ENCODE results near the gene STX3. TPM values are rescaled to one million over a fixed set of nuclear protein-coding genes. Genes with fewer than 3 reads are reported as not detected.

Gene STX3
- total and polyA plus RNA-seq, 2 donors (not counting 3 experiments of a cell fraction or from before 2014, with no cell fraction given): 40.3 to 49.7 TPM

- no peak overlapping the region for H2AFZ ChIP-seq (ENCODE audit: low read depth, low read length)
- no peak overlapping the region for H3K27ac ChIP-seq (ENCODE audit: insufficient read depth, low read depth, low read length)
- dilution Hi-C loops (cut with MboI; ENCODE audit: extremely low pct_ligation_motif_present, low sequenced_read_pairs) (no loop called here), intact Hi-C loops (cut with micrococcal nuclease) (no loop called here)
- DNase-seq (ENCODE audit: low read depth, low spot score): no peak
- H3K27me3 ChIP-seq (ENCODE audit: control insufficient read depth in 2 of 2, insufficient read depth in 2 of 2, low read length in 2 of 2): no peaks in the 10 kb centered on the region
- no peak overlapping the region for H3K4me2 ChIP-seq (ENCODE audit: insufficient read depth, low read length)
- no peak for TF ChIP-seq GATA2 (IDR thresholded peaks at IDR 0.05; ENCODE audit: insufficient read depth, insufficient read length, low read depth, low read length)
- TF ChIP-seq CTCF (IDR thresholded peaks at IDR 0.05; ENCODE audit: extremely low read depth in 1 of 2, insufficient read depth in 1 of 2, low read depth in 1 of 2, low read length in 2 of 2): no peak
- no peak for TF ChIP-seq FOS (IDR thresholded peaks at IDR 0.05; ENCODE audit: borderline replicate concordance, insufficient read depth, low read length)
- ChIA-PET CTCF (no interaction called here), POLR2A (no interaction called here)
- peaks cover 14% of the 10 kb centered on the region for H3K4me1 ChIP-seq (ENCODE audit: control insufficient read depth, extremely low read depth, insufficient read depth, low read length)
- no peak for FAIRE-seq
- peaks cover 42% of the 10 kb centered on the region for H3K79me2 ChIP-seq (ENCODE audit: control insufficient read depth, insufficient read depth, low read length)
- H3K9ac ChIP-seq (replicated peaks; ENCODE audit: extremely low read depth, insufficient read depth, low read length): no peak overlapping the region
- BruUV-seq (replicated peaks): no TSS peak
- H4K20me1 ChIP-seq (replicated peaks; ENCODE audit: control insufficient read depth, extremely low read depth, insufficient read depth, low read length): no peaks in the 10 kb centered on the region
- H3K9me1 ChIP-seq (replicated peaks; ENCODE audit: control insufficient read depth, extremely low read depth, insufficient read depth, low read length): no peaks in the 10 kb centered on the region
- H3K36me3 ChIP-seq (ENCODE audit: control insufficient read depth in 2 of 2, extremely low read depth in 1 of 2, insufficient read depth in 2 of 2, low read length in 2 of 2): peaks cover 0 to 3% of the 10 kb centered on the region in 2 experiments
- no peaks in the 10 kb centered on the region for H3K9me3 ChIP-seq (replicated peaks; ENCODE audit: control insufficient read depth, insufficient read depth, low read length)
- no peak overlapping the region for H3K4me3 ChIP-seq (replicated peaks in 1 of 3; ENCODE audit: insufficient read depth in 1 of 3, low read depth in 1 of 3, low read length in 3 of 3)
Observed at GRCh38 chr11:59769111-59769510, 13.9 kb downstream of the STX3 start.

DNA sequence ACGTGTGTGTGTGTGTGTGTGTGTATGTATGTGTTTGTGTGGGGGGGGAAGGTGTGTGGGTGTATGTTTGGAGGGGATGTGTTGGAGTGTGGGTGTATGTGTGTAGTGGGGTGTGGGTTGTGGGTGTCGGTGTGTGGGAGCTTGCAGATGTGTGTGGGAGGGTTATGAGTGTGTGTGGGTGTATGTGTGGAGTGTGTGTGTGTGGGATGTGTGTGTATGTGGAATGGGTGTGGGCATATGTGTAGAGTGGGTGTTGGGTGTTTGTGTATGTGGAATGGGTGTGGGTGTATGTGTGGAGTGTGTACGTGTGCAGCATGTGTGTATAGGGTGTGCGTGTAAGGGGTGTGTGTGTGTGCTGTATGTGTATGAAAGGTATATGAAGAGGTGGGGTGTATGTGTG, 14.7 kb downstream of the STX3 start:
- Histone ChIP-seq H3K27ac (ENCODE audit: insufficient read depth, low read depth, low read length) (no peak overlapping the region), H3K27me3 (ENCODE audit: control insufficient read depth in 2 of 2, insufficient read depth in 2 of 2, low read length in 2 of 2) (no peaks in the 10 kb centered on the region), H2AFZ (ENCODE audit: low read depth, low read length) (no peak overlapping the region), H4K20me1 (replicated peaks; ENCODE audit: control insufficient read depth, extremely low read depth, insufficient read depth, low read length) (no peaks in the 10 kb centered on the region), H3K79me2 (ENCODE audit: control insufficient read depth, insufficient read depth, low read length) (peaks cover 37% of the 10 kb centered on the region), H3K9ac (replicated peaks; ENCODE audit: extremely low read depth, insufficient read depth, low read length) (no peak overlapping the region), H3K36me3 (ENCODE audit: control insufficient read depth in 2 of 2, extremely low read depth in 1 of 2, insufficient read depth in 2 of 2, low read length in 2 of 2) (peaks cover 0 to 3% of the 10 kb centered on the region in 2 experiments), H3K4me1 (ENCODE audit: control insufficient read depth, extremely low read depth, insufficient read depth, low read length) (peaks cover 14% of the 10 kb centered on the region), H3K4me3 (replicated peaks in 1 of 3; ENCODE audit: insufficient read depth in 1 of 3, low read depth in 1 of 3, low read length in 3 of 3) (no peak overlapping the region), H3K9me3 (replicated peaks; ENCODE audit: control insufficient read depth, insufficient read depth, low read length) (no peaks in the 10 kb centered on the region), H3K4me2 (ENCODE audit: insufficient read depth, low read length) (no peak overlapping the region), H3K9me1 (replicated peaks; ENCODE audit: control insufficient read depth, extremely low read depth, insufficient read depth, low read length) (no peaks in the 10 kb centered on the region)
- no TSS peak for BruUV-seq (replicated peaks)
- no peak for FAIRE-seq
- TF ChIP-seq FOS (IDR thresholded peaks at IDR 0.05; ENCODE audit: borderline replicate concordance, insufficient read depth, low read length) (no peak), POLR2A (IDR thresholded peaks at IDR 0.05; ENCODE audit: low read depth, low read length) (no peak), MAX (IDR thresholded peaks at IDR 0.05; ENCODE audit: insufficient read depth, insufficient read length) (no peak), POLR2AphosphoS5 (IDR thresholded peaks at IDR 0.05; ENCODE audit: insufficient read depth, low read depth, low read length) (no peak), JUN (IDR thresholded peaks at IDR 0.05; ENCODE audit: borderline replicate concordance, insufficient read depth, insufficient read length, low read depth) (no peak), GATA2 (IDR thresholded peaks at IDR 0.05; ENCODE audit: insufficient read depth, insufficient read length, low read depth, low read length) (no peak), MYC (IDR thresholded peaks at IDR 0.05; ENCODE audit: low read depth, low read length) (no peak), CTCF (IDR thresholded peaks at IDR 0.05; ENCODE audit: extremely low read depth in 1 of 2, insufficient read depth in 1 of 2, low read depth in 1 of 2, low read length in 2 of 2) (no peak), EZH2 (IDR thresholded peaks at IDR 0.05; ENCODE audit: borderline replicate concordance, low read depth, low read length, severe bottlenecking) (no peak)
- POLR2A ChIA-PET: no interaction called here
- intact Hi-C loops (cut with micrococcal nuclease): no loop called here
- DNase-seq (ENCODE audit: low read depth, low spot score): no peak
- CTCF ChIA-PET: interaction anchor here (1.0 to 3.0 kb wide), 3 partner anchors 14 to 31 kb away, joined by 3 to 19 read pairs (median 13); partner anchors contain the start of gene STX3
- dilution Hi-C loops (cut with MboI; ENCODE audit: extremely low pct_ligation_motif_present, low sequenced_read_pairs): no loop called here
